Mucosa of rectum (tissue), 2 donors: Measurements from ENCODE around the gene KRTAP3-3.
"Not testable (repeated sequence)": the region's sequence is repeated elsewhere in the genome, so short reads cannot be mapped to it uniquely, and the experiment has no call there.

Source experiments
- H3K27ac ChIP-seq, 2 donors: one replicate each; pipeline ENCODE4 v1.7.0; 2013; ENCODE audit warnings: inconsistent platforms in 2 of 2, low read depth in 2 of 2, low read length in 2 of 2
- H3K27me3 ChIP-seq, 2 donors: one replicate each; pipeline ENCODE4 v1.7.0; 2013; ENCODE audit warnings: low read length in 2 of 2; ENCODE audit not compliant: control insufficient read depth in 2 of 2, insufficient read depth in 2 of 2
- H3K36me3 ChIP-seq, 2 donors: one replicate each; pipeline ENCODE4 v1.7.0; 2013; ENCODE audit warnings: low read length in 2 of 2; ENCODE audit not compliant: control insufficient read depth in 2 of 2, insufficient read depth in 2 of 2
- H3K4me1 ChIP-seq, 2 donors: one replicate each; pipeline ENCODE4 v1.7.0; 2013; ENCODE audit warnings: low read length in 2 of 2, mild to moderate bottlenecking in 1 of 2; ENCODE audit not compliant: control insufficient read depth in 2 of 2, insufficient read depth in 2 of 2
- H3K4me3 ChIP-seq, 2 donors: one replicate each; pipeline ENCODE4 v1.7.0; 2013; ENCODE audit warnings: low read length in 2 of 2
- H3K9ac ChIP-seq, 2 donors: one replicate each; pipeline ENCODE4 v1.7.0; 2013; ENCODE audit warnings: low read length in 2 of 2, low read depth in 1 of 2, mild to moderate bottlenecking in 1 of 2
- H3K9me3 ChIP-seq, 2 donors: one replicate each; pipeline ENCODE4 v1.7.0; 2013; ENCODE audit warnings: low read length in 2 of 2; ENCODE audit not compliant: control insufficient read depth in 2 of 2
- donor health status: healthy.
- donor health status: Normal muscosa, but diverticular disease.

Gene KRTAP3-3

GRCh38 chr17:40993839-40994238 is at the start of gene KRTAP3-3:
Gene KRTAP3-3 (minus strand): TSS chr17:40994164. CDS start chr17:40994097, 67 bp downstream.
- Histone ChIP-seq H3K9ac (no peak within 1 kb of the TSS), H3K27me3 (no peaks in the 10 kb centered on the region), H3K4me1 (no peaks in the 10 kb centered on the region), H3K36me3 (no peaks in the 10 kb centered on the region), H3K27ac (no peak within 1 kb of the TSS), H3K4me3 (no peak within 1 kb of the TSS), H3K9me3 (no peaks in the 10 kb centered on the region)

- H3K4me1 ChIP-seq = no peaks in the 10 kb centered on the region
- no peak overlapping the region for H3K4me3 ChIP-seq
- H3K27me3 ChIP-seq = peaks cover 2 to 5% of the 10 kb centered on the region in 2 donors
- H3K9me3 ChIP-seq = no peaks in the 10 kb centered on the region
- no peak overlapping the region for H3K9ac ChIP-seq
- no peak overlapping the region for H3K27ac ChIP-seq
- no peaks in the 10 kb centered on the region for H3K36me3 ChIP-seq
Observed at GRCh38 chr17:41042953-41043352, 49.0 kb upstream of the KRTAP3-3 start.

- not testable (repeated sequence) for H3K27ac ChIP-seq
Observed at GRCh38 chr17:41040783-41041571, 47.0 kb upstream of the KRTAP3-3 start, which contains the start of gene KRTAP1-1. Gene KRTAP1-1 (minus strand): TSS chr17:41041450. CDS start chr17:41041397, 53 bp downstream.

GRCh38 chr17:41037853-41038350 is 43.9 kb upstream of the KRTAP3-3 start:
- no peak overlapping the region for H3K9ac ChIP-seq
- no peak overlapping the region for H3K4me3 ChIP-seq

More at GRCh38 chr17:41040783-41041571, 47.0 kb upstream of the KRTAP3-3 start, which contains the start of gene KRTAP1-1:
- not testable (repeated sequence) for H3K9ac ChIP-seq, H3K4me1 ChIP-seq, H3K36me3 ChIP-seq, H3K27me3 ChIP-seq, H3K9me3 ChIP-seq, H3K4me3 ChIP-seq

GRCh38 chr17:41034346-41034935 is 40.5 kb upstream of the KRTAP3-3 start, which contains the start of gene KRTAP1-3:
Gene KRTAP1-3 (minus strand): TSS chr17:41034874. CDS start chr17:41034821, 53 bp downstream.
- H3K9me3 ChIP-seq, H3K9ac ChIP-seq, H3K4me3 ChIP-seq, H3K27ac ChIP-seq, H3K27me3 ChIP-seq, H3K4me1 ChIP-seq, H3K36me3 ChIP-seq: not testable (repeated sequence)

More at GRCh38 chr17:41037853-41038350, 43.9 kb upstream of the KRTAP3-3 start:
- Histone ChIP-seq H3K36me3 (no peaks in the 10 kb centered on the region), H3K4me1 (no peaks in the 10 kb centered on the region), H3K9me3 (no peaks in the 10 kb centered on the region), H3K27me3 (no peaks in the 10 kb centered on the region), H3K27ac (no peak overlapping the region)

GRCh38 chr17:41029633-41030245 is 35.8 kb upstream of the KRTAP3-3 start, which contains the start of gene KRTAP1-4:
Gene KRTAP1-4 (minus strand): TSS chr17:41030195. CDS start chr17:41030078, 117 bp downstream.
- Histone ChIP-seq H3K27me3 (no peaks in the 10 kb centered on the region), H3K27ac (no peak within 1 kb of the TSS), H3K9ac (no peak within 1 kb of the TSS), H3K36me3 (no peaks in the 10 kb centered on the region), H3K4me3 (no peak within 1 kb of the TSS), H3K4me1 (no peaks in the 10 kb centered on the region), H3K9me3 (no peaks in the 10 kb centered on the region)

GRCh38 chr17:41026715-41027471 is 32.9 kb upstream of the KRTAP3-3 start, which contains the start of gene KRTAP1-5:
Gene KRTAP1-5 (minus strand): TSS chr17:41027208. CDS start chr17:41027155, 53 bp downstream.
- Histone ChIP-seq H3K27me3 (no peaks in the 10 kb centered on the region), H3K36me3 (no peaks in the 10 kb centered on the region), H3K9ac (no peak within 1 kb of the TSS), H3K4me3 (no peak within 1 kb of the TSS), H3K4me1 (no peaks in the 10 kb centered on the region), H3K9me3 (no peaks in the 10 kb centered on the region), H3K27ac (no peak within 1 kb of the TSS)

GRCh38 chr17:41024697-41025096 is 30.7 kb upstream of the KRTAP3-3 start:
- Histone ChIP-seq H3K27me3 (no peaks in the 10 kb centered on the region), H3K4me1 (no peaks in the 10 kb centered on the region), H3K9me3 (no peaks in the 10 kb centered on the region), H3K4me3 (no peak overlapping the region), H3K9ac (no peak overlapping the region), H3K27ac (no peak overlapping the region), H3K36me3 (no peaks in the 10 kb centered on the region)

GRCh38 chr17:41020336-41020735 is 26.4 kb upstream of the KRTAP3-3 start:
- H3K4me3 ChIP-seq = no peak overlapping the region
- no peaks in the 10 kb centered on the region for H3K36me3 ChIP-seq
- H3K4me1 ChIP-seq = no peaks in the 10 kb centered on the region
- H3K9me3 ChIP-seq = no peaks in the 10 kb centered on the region
- H3K27me3 ChIP-seq = no peaks in the 10 kb centered on the region
- H3K27ac ChIP-seq = no peak overlapping the region
- no peak overlapping the region for H3K9ac ChIP-seq
